Measurements from ENCODE around the gene FAM163B. TPM values are rescaled to one million over a fixed set of nuclear protein-coding genes. Genes with fewer than 3 reads are reported as not detected.

The FAM163B gene
- total and polyA plus RNA-seq, 9 of the 15 experiments (the other 6 are each of a cell fraction or from before 2014, with no cell fraction given), result not detected

DNA sequence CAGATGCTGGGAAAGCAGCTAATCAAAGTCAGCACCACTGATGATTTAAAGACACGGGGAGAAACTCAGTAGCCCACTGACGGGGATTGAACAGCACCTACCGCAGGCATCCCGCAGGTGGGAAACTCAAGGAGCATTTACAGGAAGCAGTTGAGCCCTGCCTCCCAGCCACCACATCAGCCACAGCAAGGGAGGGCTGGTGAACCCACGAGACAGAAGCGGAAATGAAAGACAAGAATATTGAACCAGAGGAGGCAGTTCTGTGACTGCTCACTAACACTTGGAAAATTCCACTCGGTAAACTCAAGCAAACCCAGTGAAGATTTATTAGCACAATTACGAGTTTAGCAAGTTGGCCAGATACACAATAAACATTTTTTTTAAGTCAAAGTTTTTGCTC is 10.6 kb upstream of the FAM163B start:
- in situ Hi-C loops (cut with MboI), result no loop called here
- intact Hi-C loops (cut with micrococcal nuclease), result no loop called here
- Histone ChIP-seq H3K4me1 (replicated peaks in 1 of 2; ENCODE audit: control insufficient read depth in 2 of 2, insufficient read depth in 2 of 2, low read length in 2 of 2) (no peaks in the 10 kb centered on the region), H3K36me3 (ENCODE audit: control insufficient read depth, insufficient read depth, low read length) (no peaks in the 10 kb centered on the region), H3K27me3 (ENCODE audit: control insufficient read depth in 2 of 2, insufficient read depth in 2 of 2, low read length in 2 of 2) (peaks cover 7 to 46% of the 10 kb centered on the region in 2 experiments; a peak in 4 of 5 replicates), H3K79me2 (ENCODE audit: control insufficient read depth, insufficient read depth, low read length) (no peaks in the 10 kb centered on the region), H3K9me3 (replicated peaks; ENCODE audit: control insufficient read depth, insufficient read depth, low read depth, low read length) (no peaks in the 10 kb centered on the region), H3K27ac (ENCODE audit: extremely low read depth, low read depth, low read length) (no peak overlapping the region), H3K4me3 (no peak overlapping the region), H3K9me1 (ENCODE audit: control insufficient read depth, insufficient read depth, low read length) (no peaks in the 10 kb centered on the region), H3K4me2 (ENCODE audit: insufficient read depth, low read length) (no peak overlapping the region), H4K20me1 (replicated peaks; ENCODE audit: control insufficient read depth, insufficient read depth, low read length) (peaks cover 12% of the 10 kb centered on the region; the same call in 1 of the 2 replicates), H2AFZ (ENCODE audit: low read depth, low read length) (no peak overlapping the region), H3K9ac (ENCODE audit: insufficient read depth in 1 of 2, low read depth in 2 of 2, low read length in 2 of 2) (no peak overlapping the region)
- ATAC-seq (no peak), DNase-seq (ENCODE audit: extremely low read depth in 1 of 4, low spot score in 3 of 4) (no peak), FAIRE-seq (no peak)
- POLR2A ChIA-PET, result no interaction called here
- no TSS peak for BruUV-seq (replicated peaks)
- CTCF ChIA-PET (ENCODE audit: low intra/inter-chr PET ratio), result interaction anchor here (0.6 kb wide), 1 partner anchor 1072 kb away, joined by 3 read pairs; no protein-coding TSS in a partner anchor
- 0% methylated on average over 8 of the region's 8 CpGs for WGBS (ENCODE audit: insufficient coverage, low coverage, missing lambda C conversion rate)
- TF ChIP-seq, protein P1, sequence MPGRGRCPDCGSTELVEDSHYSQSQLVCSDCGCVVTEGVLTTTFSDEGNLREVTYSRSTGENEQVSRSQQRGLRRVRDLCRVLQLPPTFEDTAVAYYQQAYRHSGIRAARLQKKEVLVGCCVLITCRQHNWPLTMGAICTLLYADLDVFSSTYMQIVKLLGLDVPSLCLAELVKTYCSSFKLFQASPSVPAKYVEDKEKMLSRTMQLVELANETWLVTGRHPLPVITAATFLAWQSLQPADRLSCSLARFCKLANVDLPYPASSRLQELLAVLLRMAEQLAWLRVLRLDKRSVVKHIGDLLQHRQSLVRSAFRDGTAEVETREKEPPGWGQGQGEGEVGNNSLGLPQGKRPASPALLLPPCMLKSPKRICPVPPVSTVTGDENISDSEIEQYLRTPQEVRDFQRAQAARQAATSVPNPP (IDR thresholded peaks at IDR 0.05; ENCODE audit: borderline replicate concordance, insufficient read depth, insufficient read length), result no peak
- TF ChIP-seq, protein P2, sequence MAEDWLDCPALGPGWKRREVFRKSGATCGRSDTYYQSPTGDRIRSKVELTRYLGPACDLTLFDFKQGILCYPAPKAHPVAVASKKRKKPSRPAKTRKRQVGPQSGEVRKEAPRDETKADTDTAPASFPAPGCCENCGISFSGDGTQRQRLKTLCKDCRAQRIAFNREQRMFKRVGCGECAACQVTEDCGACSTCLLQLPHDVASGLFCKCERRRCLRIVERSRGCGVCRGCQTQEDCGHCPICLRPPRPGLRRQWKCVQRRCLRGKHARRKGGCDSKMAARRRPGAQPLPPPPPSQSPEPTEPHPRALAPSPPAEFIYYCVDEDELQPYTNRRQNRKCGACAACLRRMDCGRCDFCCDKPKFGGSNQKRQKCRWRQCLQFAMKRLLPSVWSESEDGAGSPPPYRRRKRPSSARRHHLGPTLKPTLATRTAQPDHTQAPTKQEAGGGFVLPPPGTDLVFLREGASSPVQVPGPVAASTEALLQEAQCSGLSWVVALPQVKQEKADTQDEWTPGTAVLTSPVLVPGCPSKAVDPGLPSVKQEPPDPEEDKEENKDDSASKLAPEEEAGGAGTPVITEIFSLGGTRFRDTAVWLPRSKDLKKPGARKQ (CRISPR knock-in tag; IDR thresholded peaks at IDR 0.05), result no peak
- TF ChIP-seq, protein P3, sequence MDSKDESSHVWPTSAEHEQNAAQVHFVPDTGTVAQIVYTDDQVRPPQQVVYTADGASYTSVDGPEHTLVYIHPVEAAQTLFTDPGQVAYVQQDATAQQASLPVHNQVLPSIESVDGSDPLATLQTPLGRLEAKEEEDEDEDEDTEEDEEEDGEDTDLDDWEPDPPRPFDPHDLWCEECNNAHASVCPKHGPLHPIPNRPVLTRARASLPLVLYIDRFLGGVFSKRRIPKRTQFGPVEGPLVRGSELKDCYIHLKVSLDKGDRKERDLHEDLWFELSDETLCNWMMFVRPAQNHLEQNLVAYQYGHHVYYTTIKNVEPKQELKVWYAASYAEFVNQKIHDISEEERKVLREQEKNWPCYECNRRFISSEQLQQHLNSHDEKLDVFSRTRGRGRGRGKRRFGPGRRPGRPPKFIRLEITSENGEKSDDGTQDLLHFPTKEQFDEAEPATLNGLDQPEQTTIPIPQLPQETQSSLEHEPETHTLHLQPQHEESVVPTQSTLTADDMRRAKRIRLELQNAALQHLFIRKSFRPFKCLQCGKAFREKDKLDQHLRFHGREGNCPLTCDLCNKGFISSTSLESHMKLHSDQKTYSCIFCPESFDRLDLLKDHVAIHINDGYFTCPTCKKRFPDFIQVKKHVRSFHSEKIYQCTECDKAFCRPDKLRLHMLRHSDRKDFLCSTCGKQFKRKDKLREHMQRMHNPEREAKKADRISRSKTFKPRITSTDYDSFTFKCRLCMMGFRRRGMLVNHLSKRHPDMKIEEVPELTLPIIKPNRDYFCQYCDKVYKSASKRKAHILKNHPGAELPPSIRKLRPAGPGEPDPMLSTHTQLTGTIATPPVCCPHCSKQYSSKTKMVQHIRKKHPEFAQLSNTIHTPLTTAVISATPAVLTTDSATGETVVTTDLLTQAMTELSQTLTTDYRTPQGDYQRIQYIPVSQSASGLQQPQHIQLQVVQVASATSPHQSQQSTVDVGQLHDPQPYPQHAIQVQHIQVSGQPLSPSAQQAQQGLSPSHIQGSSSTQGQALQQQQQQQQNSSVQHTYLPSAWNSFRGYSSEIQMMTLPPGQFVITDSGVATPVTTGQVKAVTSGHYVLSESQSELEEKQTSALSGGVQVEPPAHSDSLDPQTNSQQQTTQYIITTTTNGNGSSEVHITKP (IDR thresholded peaks at IDR 0.05; ENCODE audit: partially characterized antibody), result no peak
- TF ChIP-seq NCOR1 (IDR thresholded peaks at IDR 0.05), result no peak
- no peak for TF ChIP-seq ZZZ3 (IDR thresholded peaks at IDR 0.05)
- TF ChIP-seq, protein P4, sequence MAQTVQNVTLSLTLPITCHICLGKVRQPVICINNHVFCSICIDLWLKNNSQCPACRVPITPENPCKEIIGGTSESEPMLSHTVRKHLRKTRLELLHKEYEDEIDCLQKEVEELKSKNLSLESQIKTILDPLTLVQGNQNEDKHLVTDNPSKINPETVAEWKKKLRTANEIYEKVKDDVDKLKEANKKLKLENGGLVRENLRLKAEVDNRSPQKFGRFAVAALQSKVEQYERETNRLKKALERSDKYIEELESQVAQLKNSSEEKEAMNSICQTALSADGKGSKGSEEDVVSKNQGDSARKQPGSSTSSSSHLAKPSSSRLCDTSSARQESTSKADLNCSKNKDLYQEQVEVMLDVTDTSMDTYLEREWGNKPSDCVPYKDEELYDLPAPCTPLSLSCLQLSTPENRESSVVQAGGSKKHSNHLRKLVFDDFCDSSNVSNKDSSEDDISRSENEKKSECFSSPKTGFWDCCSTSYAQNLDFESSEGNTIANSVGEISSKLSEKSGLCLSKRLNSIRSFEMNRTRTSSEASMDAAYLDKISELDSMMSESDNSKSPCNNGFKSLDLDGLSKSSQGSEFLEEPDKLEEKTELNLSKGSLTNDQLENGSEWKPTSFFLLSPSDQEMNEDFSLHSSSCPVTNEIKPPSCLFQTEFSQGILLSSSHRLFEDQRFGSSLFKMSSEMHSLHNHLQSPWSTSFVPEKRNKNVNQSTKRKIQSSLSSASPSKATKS (CRISPR knock-in tag; IDR thresholded peaks at IDR 0.05), result no peak
- TF ChIP-seq FUS (optimal IDR thresholded peaks at IDR 0.05; ENCODE audit: low read depth, low read length), result no peak
- TF ChIP-seq ZNF146 (CRISPR knock-in tag; IDR thresholded peaks at IDR 0.05; ENCODE audit: unreplicated experiment), result no peak

All from K562 (cell line).